WTC11 (cell line): Measurements from ENCODE around the gene CADM1. TPM values are rescaled to one million over a fixed set of nuclear protein-coding genes. Genes with fewer than 3 reads are reported as not detected.
A peak's percentile ranks its signal among the peaks of the same experiment; 100 is the strongest.

Source experiments
- ATAC-seq: fragments of 200-7000 bp; cut with Tn5 transposase; 2 replicates; pipeline ENCODE4 v1.10.0; 2021; ENCODE audit warnings: mild to moderate bottlenecking, moderate library complexity
- CTCF ChIA-PET: fragments of 300-600 bp; sonication (Branson Sonifier 250); formaldehyde crosslinking; loops from one replicate; lab custom pipeline; 2021; ENCODE audit warnings: antibody characterized with exemption; lab: Charles Lee
- POLR2A ChIA-PET: fragments of 350-600 bp; sonication (Branson Sonifier 250); formaldehyde crosslinking; loops from one replicate; lab custom pipeline; 2021; ENCODE audit warnings: antibody characterized with exemption; lab: Charles Lee
- DNase-seq: peaks from one replicate; pipeline ENCODE4 v3.0.0; 2021; ENCODE audit warnings: low spot score
- H3K27ac Mint-ChIP-seq: 2 replicates; pipeline ENCODE4 v1.8.0; 2021; ENCODE audit warnings: mixed read lengths
- H3K27me3 Mint-ChIP-seq: 2 replicates; pipeline ENCODE4 v1.8.0; 2021; ENCODE audit warnings: low read depth, mild to moderate bottlenecking, moderate library complexity, mixed read lengths
- H3K36me3 Mint-ChIP-seq: 2 replicates; pipeline ENCODE4 v1.8.0; 2021; ENCODE audit warnings: mixed read lengths
- H3K4me1 Mint-ChIP-seq: 2 replicates; pipeline ENCODE4 v1.8.0; 2022; ENCODE audit warnings: mixed read lengths
- H3K4me3 Mint-ChIP-seq: 2 replicates; pipeline ENCODE4 v1.8.0; 2021; ENCODE audit warnings: mild to moderate bottlenecking, moderate library complexity, mixed read lengths
- H3K9me3 Mint-ChIP-seq: 2 replicates; pipeline ENCODE4 v1.8.0; 2021; ENCODE audit warnings: mixed read lengths
- AFF4 ChIP-seq: sonication (generic); formaldehyde crosslinking; IDR thresholded peaks from 2 replicates; pipeline ENCODE4 v1.8.1; 2023; ENCODE audit warnings: mild to moderate bottlenecking, missing genetic modification reagents, borderline replicate concordance
- E2F1 ChIP-seq: sonication (generic); formaldehyde crosslinking; IDR thresholded peaks from 2 replicates; pipeline ENCODE4 v1.8.0; 2022; ENCODE audit warnings: mild to moderate bottlenecking, missing genetic modification reagents
- FOXJ3 ChIP-seq: sonication (generic); formaldehyde crosslinking; IDR thresholded peaks from 2 replicates; pipeline ENCODE4 v1.9.0; 2021; ENCODE audit warnings: missing genetic modification reagents, mild to moderate bottlenecking, borderline replicate concordance
- GABPB1 ChIP-seq: sonication (generic); formaldehyde crosslinking; IDR thresholded peaks from 2 replicates; pipeline ENCODE4 v1.8.1; 2023; ENCODE audit warnings: mild to moderate bottlenecking, missing genetic modification reagents
- GTF2I ChIP-seq: fragments of 250-450 bp; sonication (Bioruptor Pico); conservative IDR thresholded peaks from 2 replicates; pipeline ENCODE4 v1.4.0; 2021; ENCODE audit warnings: mild to moderate bottlenecking
- HMGXB4 ChIP-seq: sonication (generic); formaldehyde crosslinking; IDR thresholded peaks from 2 replicates; pipeline ENCODE4 v1.8.1; 2023; ENCODE audit warnings: mild to moderate bottlenecking, moderate library complexity, missing genetic modification reagents
- MLX ChIP-seq: sonication (generic); formaldehyde crosslinking; IDR thresholded peaks from 2 replicates; pipeline ENCODE4 v1.8.1; 2023; ENCODE audit warnings: mild to moderate bottlenecking, missing genetic modification reagents, moderate library complexity
- NFATC4 ChIP-seq: fragments of 250-450 bp; sonication (Bioruptor Pico); IDR thresholded peaks from 2 replicates; pipeline ENCODE4 v1.9.0; 2021; ENCODE audit warnings: mild to moderate bottlenecking
- OVOL2 ChIP-seq: fragments of 250-450 bp; sonication (Bioruptor Pico); IDR thresholded peaks from 2 replicates; pipeline ENCODE4 v1.9.0; 2021; ENCODE audit warnings: mild to moderate bottlenecking, borderline replicate concordance
- SMAD3 ChIP-seq: sonication (generic); formaldehyde crosslinking; IDR thresholded peaks from 2 replicates; pipeline ENCODE4 v1.8.0; 2022; ENCODE audit warnings: missing genetic modification reagents, mild to moderate bottlenecking, borderline replicate concordance
- TCF7 ChIP-seq: sonication (generic); formaldehyde crosslinking; IDR thresholded peaks from 2 replicates; pipeline ENCODE4 v1.8.0; 2022; ENCODE audit warnings: mild to moderate bottlenecking, low read depth, missing genetic modification reagents, moderate library complexity
- ZNF138 ChIP-seq: sonication (generic); formaldehyde crosslinking; conservative IDR thresholded peaks from 2 replicates; pipeline ENCODE4 v1.8.1; 2022; ENCODE audit warnings: mild to moderate bottlenecking, moderate library complexity, missing genetic modification reagents
- ZNF281 ChIP-seq: sonication (generic); formaldehyde crosslinking; IDR thresholded peaks from 2 replicates; pipeline ENCODE4 v1.8.0; 2023; ENCODE audit warnings: mild to moderate bottlenecking, missing genetic modification reagents
- ZNF317 ChIP-seq: sonication (generic); formaldehyde crosslinking; IDR thresholded peaks from 2 replicates; pipeline ENCODE4 v1.8.1; 2023; ENCODE audit warnings: low read depth, mild to moderate bottlenecking, moderate library complexity, missing genetic modification reagents, borderline replicate concordance
- total RNA-seq: library from RNA; stranded (reverse); gene quantifications from 3 replicates; pipeline ENCODE4 v1.2.3, GENCODE V29; 2021

Gene CADM1
- total RNA-seq, 1 experiment from 2014 or later, result 26.8 TPM

GRCh38 chr11:115504276-115505158 lies at the start of gene CADM1 (continued):
- TF ChIP-seq AFF4 (no peak), GABPB1 (no peak), E2F1 (CRISPR knock-in tag) (peak; percentile 27; the same call in 1 of the 2 replicates), ZNF281 (CRISPR knock-in tag) (no peak), SMAD3 (CRISPR knock-in tag) (peak; percentile 78; the same call in 1 of the 2 replicates), NFATC4 (CRISPR knock-in tag) (no peak), ZNF317 (CRISPR knock-in tag) (no peak), OVOL2 (CRISPR knock-in tag) (no peak), FOXJ3 (CRISPR knock-in tag) (no peak), MLX (CRISPR knock-in tag) (no peak), ZNF138 (CRISPR knock-in tag) (no peak)

GRCh38 chr11:115552773-115553438 lies 48.7 kb upstream of the CADM1 start:
- no peaks in the 10 kb centered on the region; the same call in 1 of the 2 replicates for H3K27me3 Mint-ChIP-seq
- DNase-seq, result no peak
- H3K9me3 Mint-ChIP-seq, result no peaks in the 10 kb centered on the region
- ATAC-seq, result no peak
- CTCF ChIA-PET, result no interaction called here
- H3K36me3 Mint-ChIP-seq, result no peaks in the 10 kb centered on the region
- no peak for TF ChIP-seq FOXJ3 (CRISPR knock-in tag)
- TF ChIP-seq GTF2I, result no peak
- no peak for TF ChIP-seq TCF7 (CRISPR knock-in tag)
- no peak for TF ChIP-seq HMGXB4
- no peak for TF ChIP-seq AFF4
- TF ChIP-seq, all 79 proteins: peak for 0
- Mint-ChIP-seq H3K27ac (no peak overlapping the region), H3K4me1 (peaks cover 49% of the 10 kb centered on the region), H3K4me3 (no peak overlapping the region)
- POLR2A ChIA-PET, result no interaction called here
